HEK293 (cell line): ENCODE measurements around the gene HECTD3.

Source experiments
- CTCF ChIA-PET: fragments of 350-600 bp; formaldehyde crosslinking; extraction: SDS; loops from one replicate; lab custom pipeline; 2021; ENCODE audit warnings: antibody characterized with exemption; lab: Yijun Ruan, JAX
- POLR2A ChIA-PET: fragments of 300-600 bp; formaldehyde crosslinking; extraction: SDS; loops from one replicate; lab custom pipeline; 2020; ENCODE audit warnings: antibody characterized with exemption, inconsistent platforms; lab: Yijun Ruan, JAX
- H3K27ac ChIP-seq: fragments of 200-500 bp; sonication (Bioruptor generic); 2 replicates; pipeline ENCODE4 v1.5.1; 2014; ENCODE audit warnings: low read depth, low read length, control low read depth, inconsistent platforms; ENCODE audit errors: extremely low read depth
- H3K36me3 ChIP-seq, 2 experiments: fragments of 200-500 bp in 1 of 2; sonication (Bioruptor generic) in 1 of 2; 1 replicate in 1 of 2; 2 replicates in 1 of 2; pipeline ENCODE4 v1.5.1; 2014 to 2017; ENCODE audit warnings: inconsistent platforms in 2 of 2, low read length in 2 of 2; ENCODE audit not compliant: control insufficient read depth in 2 of 2, insufficient read depth in 1 of 2
- H3K4me1 ChIP-seq: fragments of 200-500 bp; sonication (Bioruptor generic); 2 replicates; pipeline ENCODE4 v1.5.1; 2014; ENCODE audit warnings: mild to moderate bottlenecking, low read length, inconsistent platforms; ENCODE audit not compliant: control insufficient read depth, insufficient read depth
- H3K4me3 ChIP-seq: 2 replicates; pipeline ENCODE4 v1.5.1; 2011; ENCODE audit warnings: low read depth, mild to moderate bottlenecking, control low read depth, low read length, moderate library complexity
- H3K9me3 ChIP-seq: fragments of 200-500 bp; sonication (Bioruptor generic); 2 replicates; pipeline ENCODE4 v1.5.1; 2014; ENCODE audit warnings: low read depth, low read length, inconsistent platforms; ENCODE audit not compliant: control insufficient read depth, insufficient read depth
- IKZF3 ChIP-seq: fragments of 450-650 bp; IDR thresholded peaks from 2 replicates; pipeline ENCODE4 v1.5.0; 2018; ENCODE audit warnings: missing biosample characterization, mild to moderate bottlenecking, missing genetic modification characterization, moderate library complexity
- OVOL3 ChIP-seq: fragments of 450-650 bp; formaldehyde crosslinking; IDR thresholded peaks from 2 replicates; pipeline ENCODE4 v1.5.1; 2016; ENCODE audit warnings: missing biosample characterization, missing genetic modification characterization
- SETDB1 ChIP-seq: IDR thresholded peaks from one replicate; pipeline ENCODE4 v1.6.1; 2017; ENCODE audit warnings: mild to moderate bottlenecking, low read length, moderate library complexity, mixed read lengths; ENCODE audit not compliant: insufficient read length
- ZNF114 ChIP-seq: fragments of 450-650 bp; formaldehyde crosslinking; IDR thresholded peaks from 2 replicates; pipeline ENCODE4 v1.5.0; 2017; ENCODE audit warnings: missing biosample characterization, missing genetic modification characterization
- ZNF2 ChIP-seq: fragments of 450-650 bp; formaldehyde crosslinking; IDR thresholded peaks from 2 replicates; pipeline ENCODE4 v1.5.1; 2016; ENCODE audit warnings: missing biosample characterization, missing genetic modification characterization
- ZNF404 ChIP-seq: fragments of 450-650 bp; formaldehyde crosslinking; IDR thresholded peaks from 2 replicates; pipeline ENCODE4 v1.5.1; 2017; ENCODE audit warnings: missing biosample characterization, missing genetic modification characterization
- ZNF48 ChIP-seq: fragments of 450-650 bp; formaldehyde crosslinking; IDR thresholded peaks from 2 replicates; pipeline ENCODE4 v1.5.1; 2016; ENCODE audit warnings: missing biosample characterization, missing genetic modification characterization
- ZNF544 ChIP-seq: fragments of 450-650 bp; formaldehyde crosslinking; IDR thresholded peaks from 2 replicates; pipeline ENCODE4 v1.5.0; 2017; ENCODE audit warnings: missing biosample characterization, missing genetic modification characterization
- ZNF600 ChIP-seq: fragments of 450-650 bp; formaldehyde crosslinking; IDR thresholded peaks from 2 replicates; pipeline ENCODE4 v1.5.1; 2016; ENCODE audit warnings: missing biosample characterization, missing genetic modification characterization
- ZNF654 ChIP-seq: fragments of 450-650 bp; formaldehyde crosslinking; IDR thresholded peaks from 2 replicates; pipeline ENCODE4 v1.5.1; 2016; ENCODE audit warnings: low read depth, missing biosample characterization, missing genetic modification characterization
- ZNF776 ChIP-seq: fragments of 450-650 bp; formaldehyde crosslinking; IDR thresholded peaks from 2 replicates; pipeline ENCODE4 v1.5.0; 2017; ENCODE audit warnings: missing biosample characterization, missing genetic modification characterization, borderline replicate concordance
- ZNF785 ChIP-seq: fragments of 450-650 bp; formaldehyde crosslinking; IDR thresholded peaks from 2 replicates; pipeline ENCODE4 v1.5.1; 2016; ENCODE audit warnings: missing biosample characterization, missing genetic modification characterization
- ZNF830 ChIP-seq: fragments of 450-650 bp; IDR thresholded peaks from 2 replicates; pipeline ENCODE4 v1.5.0; 2018; ENCODE audit warnings: missing biosample characterization, missing genetic modification characterization, low read depth, mild to moderate bottlenecking, moderate library complexity
- TF ChIP-seq, protein P1 (sequence below): fragments of 450-650 bp; formaldehyde crosslinking; IDR thresholded peaks from 2 replicates; pipeline ENCODE4 v1.5.1; 2016; ENCODE audit warnings: missing biosample characterization, missing genetic modification characterization, borderline replicate concordance
- TF ChIP-seq, protein P2 (sequence below): fragments of 450-650 bp; formaldehyde crosslinking; IDR thresholded peaks from 2 replicates; pipeline ENCODE4 v1.5.1; 2016; ENCODE audit warnings: missing biosample characterization, missing genetic modification characterization
- TF ChIP-seq, protein P3 (sequence below): fragments of 450-650 bp; formaldehyde crosslinking; IDR thresholded peaks from 2 replicates; pipeline ENCODE4; 2016; ENCODE audit warnings: missing biosample characterization, missing genetic modification characterization
- TF ChIP-seq, protein P4 (sequence below): sonication (generic); formaldehyde crosslinking; IDR thresholded peaks from 2 replicates; pipeline ENCODE4 v1.8.1; 2022; ENCODE audit warnings: mild to moderate bottlenecking, moderate library complexity, missing genetic modification reagents
- TF ChIP-seq, protein P5 (sequence below): fragments of 450-650 bp; formaldehyde crosslinking; IDR thresholded peaks from 2 replicates; pipeline ENCODE4 v1.5.1; 2016; ENCODE audit warnings: missing biosample characterization, missing genetic modification characterization
- TF ChIP-seq, protein P6 (sequence below): fragments of 450-650 bp; formaldehyde crosslinking; IDR thresholded peaks from 2 replicates; pipeline ENCODE4 v1.5.1; 2016; ENCODE audit warnings: missing biosample characterization, missing genetic modification characterization, low read depth
- TF ChIP-seq, protein P7 (sequence below): fragments of 450-650 bp; formaldehyde crosslinking; IDR thresholded peaks from 2 replicates; pipeline ENCODE4 v1.5.1; 2016; ENCODE audit warnings: missing biosample characterization, missing genetic modification characterization

HECTD3 gene

DNA sequence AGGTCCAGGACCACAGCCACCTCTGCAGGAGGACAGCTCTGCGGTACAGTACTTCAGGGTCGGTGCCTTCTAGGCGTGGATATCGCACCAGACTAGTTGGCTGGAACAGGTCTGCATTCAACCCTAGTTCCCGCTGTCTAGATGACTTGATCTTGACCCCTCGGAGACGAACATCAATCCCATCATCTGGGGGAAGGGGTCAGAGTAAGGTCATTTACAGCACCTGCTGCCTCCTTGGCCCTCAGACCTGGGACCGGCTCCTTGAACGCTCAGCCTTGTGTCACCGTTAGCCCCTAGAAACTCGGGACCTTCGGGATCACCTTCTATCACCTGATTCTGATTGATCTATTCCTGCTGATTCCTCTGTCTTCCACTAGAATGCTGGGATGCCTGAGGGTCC, 2.6 kb downstream of the HECTD3 start:
- no peaks in the 10 kb centered on the region for H3K4me1 ChIP-seq
- TF ChIP-seq, protein P1, sequence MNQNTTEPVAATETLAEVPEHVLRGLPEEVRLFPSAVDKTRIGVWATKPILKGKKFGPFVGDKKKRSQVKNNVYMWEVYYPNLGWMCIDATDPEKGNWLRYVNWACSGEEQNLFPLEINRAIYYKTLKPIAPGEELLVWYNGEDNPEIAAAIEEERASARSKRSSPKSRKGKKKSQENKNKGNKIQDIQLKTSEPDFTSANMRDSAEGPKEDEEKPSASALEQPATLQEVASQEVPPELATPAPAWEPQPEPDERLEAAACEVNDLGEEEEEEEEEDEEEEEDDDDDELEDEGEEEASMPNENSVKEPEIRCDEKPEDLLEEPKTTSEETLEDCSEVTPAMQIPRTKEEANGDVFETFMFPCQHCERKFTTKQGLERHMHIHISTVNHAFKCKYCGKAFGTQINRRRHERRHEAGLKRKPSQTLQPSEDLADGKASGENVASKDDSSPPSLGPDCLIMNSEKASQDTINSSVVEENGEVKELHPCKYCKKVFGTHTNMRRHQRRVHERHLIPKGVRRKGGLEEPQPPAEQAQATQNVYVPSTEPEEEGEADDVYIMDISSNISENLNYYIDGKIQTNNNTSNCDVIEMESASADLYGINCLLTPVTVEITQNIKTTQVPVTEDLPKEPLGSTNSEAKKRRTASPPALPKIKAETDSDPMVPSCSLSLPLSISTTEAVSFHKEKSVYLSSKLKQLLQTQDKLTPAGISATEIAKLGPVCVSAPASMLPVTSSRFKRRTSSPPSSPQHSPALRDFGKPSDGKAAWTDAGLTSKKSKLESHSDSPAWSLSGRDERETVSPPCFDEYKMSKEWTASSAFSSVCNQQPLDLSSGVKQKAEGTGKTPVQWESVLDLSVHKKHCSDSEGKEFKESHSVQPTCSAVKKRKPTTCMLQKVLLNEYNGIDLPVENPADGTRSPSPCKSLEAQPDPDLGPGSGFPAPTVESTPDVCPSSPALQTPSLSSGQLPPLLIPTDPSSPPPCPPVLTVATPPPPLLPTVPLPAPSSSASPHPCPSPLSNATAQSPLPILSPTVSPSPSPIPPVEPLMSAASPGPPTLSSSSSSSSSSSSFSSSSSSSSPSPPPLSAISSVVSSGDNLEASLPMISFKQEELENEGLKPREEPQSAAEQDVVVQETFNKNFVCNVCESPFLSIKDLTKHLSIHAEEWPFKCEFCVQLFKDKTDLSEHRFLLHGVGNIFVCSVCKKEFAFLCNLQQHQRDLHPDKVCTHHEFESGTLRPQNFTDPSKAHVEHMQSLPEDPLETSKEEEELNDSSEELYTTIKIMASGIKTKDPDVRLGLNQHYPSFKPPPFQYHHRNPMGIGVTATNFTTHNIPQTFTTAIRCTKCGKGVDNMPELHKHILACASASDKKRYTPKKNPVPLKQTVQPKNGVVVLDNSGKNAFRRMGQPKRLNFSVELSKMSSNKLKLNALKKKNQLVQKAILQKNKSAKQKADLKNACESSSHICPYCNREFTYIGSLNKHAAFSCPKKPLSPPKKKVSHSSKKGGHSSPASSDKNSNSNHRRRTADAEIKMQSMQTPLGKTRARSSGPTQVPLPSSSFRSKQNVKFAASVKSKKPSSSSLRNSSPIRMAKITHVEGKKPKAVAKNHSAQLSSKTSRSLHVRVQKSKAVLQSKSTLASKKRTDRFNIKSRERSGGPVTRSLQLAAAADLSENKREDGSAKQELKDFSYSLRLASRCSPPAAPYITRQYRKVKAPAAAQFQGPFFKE (tag by site-specific recombination), result no peak
- TF ChIP-seq, protein P2, sequence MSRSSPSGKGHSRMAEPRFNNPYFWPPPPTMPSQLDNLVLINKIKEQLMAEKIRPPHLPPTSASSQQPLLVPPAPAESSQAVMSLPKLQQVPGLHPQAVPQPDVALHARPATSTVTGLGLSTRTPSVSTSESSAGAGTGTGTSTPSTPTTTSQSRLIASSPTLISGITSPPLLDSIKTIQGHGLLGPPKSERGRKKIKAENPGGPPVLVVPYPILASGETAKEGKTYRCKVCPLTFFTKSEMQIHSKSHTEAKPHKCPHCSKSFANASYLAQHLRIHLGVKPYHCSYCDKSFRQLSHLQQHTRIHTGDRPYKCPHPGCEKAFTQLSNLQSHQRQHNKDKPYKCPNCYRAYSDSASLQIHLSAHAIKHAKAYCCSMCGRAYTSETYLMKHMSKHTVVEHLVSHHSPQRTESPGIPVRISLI (tag by site-specific recombination), result no peak
- no peak for TF ChIP-seq ZNF785 (tag by site-specific recombination)
- no peak for TF ChIP-seq ZNF2 (tag by site-specific recombination)
- TF ChIP-seq, protein P3, sequence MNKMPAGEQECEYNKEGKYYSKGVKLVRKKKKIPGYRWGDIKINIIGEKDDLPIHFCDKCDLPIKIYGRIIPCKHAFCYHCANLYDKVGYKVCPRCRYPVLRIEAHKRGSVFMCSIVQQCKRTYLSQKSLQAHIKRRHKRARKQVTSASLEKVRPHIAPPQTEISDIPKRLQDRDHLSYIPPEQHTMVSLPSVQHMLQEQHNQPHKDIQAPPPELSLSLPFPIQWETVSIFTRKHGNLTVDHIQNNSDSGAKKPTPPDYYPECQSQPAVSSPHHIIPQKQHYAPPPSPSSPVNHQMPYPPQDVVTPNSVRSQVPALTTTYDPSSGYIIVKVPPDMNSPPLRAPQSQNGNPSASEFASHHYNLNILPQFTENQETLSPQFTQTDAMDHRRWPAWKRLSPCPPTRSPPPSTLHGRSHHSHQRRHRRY (tag by site-specific recombination), result no peak
- TF ChIP-seq ZNF654 (tag by site-specific recombination), result no peak
- TF ChIP-seq, all 188 proteins: peak for 0
- H3K27ac ChIP-seq, result no peak overlapping the region
- H3K4me3 ChIP-seq, result no peak overlapping the region
- POLR2A ChIA-PET, result interaction anchor here (1.0 kb wide), 1 partner anchor 287 kb away, joined by 3 read pairs; no protein-coding TSS in a partner anchor
- peaks cover 0 to 67% of the 10 kb centered on the region in 2 experiments; a peak in 1 of 3 replicates for H3K36me3 ChIP-seq
- H3K9me3 ChIP-seq, result no peaks in the 10 kb centered on the region
- CTCF ChIA-PET, result interaction anchor here (0.6 to 1.2 kb wide), 3 partner anchors 221 to 295 kb away, joined by 3 to 5 read pairs (median 4); no protein-coding TSS in a partner anchor

DNA sequence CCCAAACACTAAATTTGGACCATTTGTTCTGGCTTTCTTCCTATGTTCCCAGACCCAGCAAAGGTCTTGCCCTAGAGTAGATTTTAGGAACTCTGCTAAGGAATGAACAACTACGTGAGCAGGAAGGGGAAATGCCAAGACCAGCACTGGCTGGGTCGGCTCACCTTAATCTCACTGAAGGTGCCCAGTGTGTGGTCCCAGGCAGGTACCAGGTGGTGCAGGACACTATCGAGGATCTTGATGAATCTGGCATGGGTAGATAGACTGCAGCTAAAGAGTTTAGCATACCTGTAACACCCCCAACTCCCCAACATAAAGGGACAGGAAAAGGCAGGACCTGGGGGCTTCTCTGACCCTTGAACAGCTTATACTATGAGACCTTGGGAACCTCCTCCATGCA, 3.0 kb downstream of the HECTD3 start:
- no peaks in the 10 kb centered on the region for H3K9me3 ChIP-seq
- ChIA-PET POLR2A (no interaction called here), CTCF (interaction anchor here (0.6 to 1.2 kb wide), 3 partner anchors 233 to 295 kb away, joined by 3 to 4 read pairs (median 3); no protein-coding TSS in a partner anchor)
- peaks cover 0 to 67% of the 10 kb centered on the region in 2 experiments; a peak in 1 of 3 replicates for H3K36me3 ChIP-seq
- H3K4me3 ChIP-seq, result no peak overlapping the region
- no peaks in the 10 kb centered on the region for H3K4me1 ChIP-seq
- H3K27ac ChIP-seq, result no peak overlapping the region
- TF ChIP-seq, protein P4, sequence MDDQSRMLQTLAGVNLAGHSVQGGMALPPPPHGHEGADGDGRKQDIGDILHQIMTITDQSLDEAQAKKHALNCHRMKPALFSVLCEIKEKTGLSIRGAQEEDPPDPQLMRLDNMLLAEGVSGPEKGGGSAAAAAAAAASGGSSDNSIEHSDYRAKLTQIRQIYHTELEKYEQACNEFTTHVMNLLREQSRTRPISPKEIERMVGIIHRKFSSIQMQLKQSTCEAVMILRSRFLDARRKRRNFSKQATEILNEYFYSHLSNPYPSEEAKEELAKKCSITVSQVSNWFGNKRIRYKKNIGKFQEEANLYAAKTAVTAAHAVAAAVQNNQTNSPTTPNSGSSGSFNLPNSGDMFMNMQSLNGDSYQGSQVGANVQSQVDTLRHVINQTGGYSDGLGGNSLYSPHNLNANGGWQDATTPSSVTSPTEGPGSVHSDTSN, result no peak
- no peak for TF ChIP-seq ZNF544 (tag by site-specific recombination)
- TF ChIP-seq, protein P5, sequence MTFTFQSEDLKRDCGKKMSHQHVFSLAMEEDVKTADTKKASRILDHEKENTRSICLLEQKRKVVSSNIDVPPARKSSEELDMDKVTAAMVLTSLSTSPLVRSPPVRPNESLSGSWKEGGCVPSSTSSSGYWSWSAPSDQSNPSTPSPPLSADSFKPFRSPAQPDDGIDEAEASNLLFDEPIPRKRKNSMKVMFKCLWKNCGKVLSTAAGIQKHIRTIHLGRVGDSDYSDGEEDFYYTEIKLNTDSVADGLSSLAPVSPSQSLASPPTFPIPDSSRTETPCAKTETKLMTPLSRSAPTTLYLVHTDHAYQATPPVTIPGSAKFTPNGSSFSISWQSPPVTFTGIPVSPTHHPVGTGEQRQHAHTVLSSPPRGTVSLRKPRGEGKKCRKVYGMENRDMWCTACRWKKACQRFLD (tag by site-specific recombination), result no peak
- TF ChIP-seq ZNF404 (tag by site-specific recombination), result no peak
- no peak for TF ChIP-seq IKZF3 (tag by site-specific recombination)
- TF ChIP-seq ZNF830, result no peak
- no peak for TF ChIP-seq ZNF600 (tag by site-specific recombination)
- TF ChIP-seq ZNF776 (tag by site-specific recombination), result no peak
- TF ChIP-seq SETDB1, result no peak
- TF ChIP-seq, protein P6, sequence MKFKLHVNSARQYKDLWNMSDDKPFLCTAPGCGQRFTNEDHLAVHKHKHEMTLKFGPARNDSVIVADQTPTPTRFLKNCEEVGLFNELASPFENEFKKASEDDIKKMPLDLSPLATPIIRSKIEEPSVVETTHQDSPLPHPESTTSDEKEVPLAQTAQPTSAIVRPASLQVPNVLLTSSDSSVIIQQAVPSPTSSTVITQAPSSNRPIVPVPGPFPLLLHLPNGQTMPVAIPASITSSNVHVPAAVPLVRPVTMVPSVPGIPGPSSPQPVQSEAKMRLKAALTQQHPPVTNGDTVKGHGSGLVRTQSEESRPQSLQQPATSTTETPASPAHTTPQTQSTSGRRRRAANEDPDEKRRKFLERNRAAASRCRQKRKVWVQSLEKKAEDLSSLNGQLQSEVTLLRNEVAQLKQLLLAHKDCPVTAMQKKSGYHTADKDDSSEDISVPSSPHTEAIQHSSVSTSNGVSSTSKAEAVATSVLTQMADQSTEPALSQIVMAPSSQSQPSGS, result no peak
- no peak for TF ChIP-seq ZNF48 (tag by site-specific recombination)
- TF ChIP-seq OVOL3, result no peak
- TF ChIP-seq, protein P7, sequence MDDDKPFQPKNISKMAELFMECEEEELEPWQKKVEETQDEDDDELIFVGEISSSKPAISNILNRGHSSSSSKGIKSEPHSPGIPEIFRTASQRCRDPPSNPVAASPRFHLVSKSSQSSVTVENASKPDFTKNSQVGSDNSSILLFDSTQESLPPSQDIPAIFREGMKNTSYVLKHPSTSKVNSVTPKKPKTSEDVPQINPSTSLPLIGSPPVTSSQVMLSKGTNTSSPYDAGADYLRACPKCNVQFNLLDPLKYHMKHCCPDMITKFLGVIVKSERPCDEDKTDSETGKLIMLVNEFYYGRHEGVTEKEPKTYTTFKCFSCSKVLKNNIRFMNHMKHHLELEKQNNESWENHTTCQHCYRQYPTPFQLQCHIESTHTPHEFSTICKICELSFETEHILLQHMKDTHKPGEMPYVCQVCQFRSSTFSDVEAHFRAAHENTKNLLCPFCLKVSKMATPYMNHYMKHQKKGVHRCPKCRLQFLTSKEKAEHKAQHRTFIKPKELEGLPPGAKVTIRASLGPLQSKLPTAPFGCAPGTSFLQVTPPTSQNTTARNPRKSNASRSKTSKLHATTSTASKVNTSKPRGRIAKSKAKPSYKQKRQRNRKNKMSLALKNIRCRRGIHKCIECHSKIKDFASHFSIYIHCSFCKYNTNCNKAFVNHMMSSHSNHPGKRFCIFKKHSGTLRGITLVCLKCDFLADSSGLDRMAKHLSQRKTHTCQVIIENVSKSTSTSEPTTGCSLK (tag by site-specific recombination), result no peak
- TF ChIP-seq ZNF114 (tag by site-specific recombination), result no peak
